Pons (tissue), 1 donor: Measurements from ENCODE around the gene ZNF287.
"Not testable (repeated sequence)": the region's sequence is repeated elsewhere in the genome, so short reads cannot be mapped to it uniquely, and the experiment has no call there.

ENCODE experiments used
- DNase-seq: peaks from one replicate; pipeline ENCODE4 v3.0.0-alpha.2; 2016; ENCODE audit warnings: low spot score

ZNF287 gene

DNA sequence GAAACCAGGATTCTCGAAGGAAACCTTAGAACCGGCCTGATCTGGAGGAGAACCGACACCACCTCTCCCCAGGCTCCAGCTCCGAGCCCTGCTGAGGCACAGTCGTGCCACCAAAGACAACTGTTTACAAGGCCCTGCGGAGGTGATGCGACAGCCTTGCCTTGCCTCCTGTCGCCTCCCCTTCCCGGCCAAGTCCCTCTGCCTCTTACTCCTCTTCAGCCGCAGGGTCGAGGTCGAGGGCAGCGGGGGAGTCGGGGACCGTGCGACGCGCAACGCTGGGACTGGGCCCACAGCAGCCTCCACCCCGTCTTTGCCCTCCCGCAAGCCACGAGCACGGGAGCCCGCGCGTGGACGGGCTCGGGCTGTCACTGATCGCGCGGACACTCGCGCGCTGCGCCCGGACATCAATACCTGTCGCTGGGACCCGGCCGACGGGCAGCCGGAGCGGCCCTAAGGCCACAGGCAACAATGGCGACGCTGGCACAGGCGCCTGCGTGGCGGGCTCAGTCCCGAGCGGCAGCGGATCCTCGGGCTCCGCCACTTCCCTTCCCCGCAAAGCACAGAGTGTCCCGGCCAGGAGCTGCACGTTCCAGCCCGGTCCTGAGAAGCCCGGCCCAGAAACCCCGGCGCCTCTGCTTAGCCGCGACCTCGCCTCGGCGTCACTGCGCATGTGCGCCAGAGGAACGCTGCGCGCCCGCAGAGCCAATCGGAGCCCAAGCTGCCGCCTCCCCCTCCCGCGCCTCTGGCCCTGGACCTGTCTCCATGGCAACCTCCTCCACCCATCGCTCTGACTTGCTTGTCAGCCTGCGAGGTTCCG is at the start of gene ZNF287:
ZNF287 (minus strand) TSS at position 664 of the 817 bp plus-strand sequence. CDS start 1,473 bp downstream, outside the sequence.
- peak; percentile 94 for DNase-seq

DNA sequence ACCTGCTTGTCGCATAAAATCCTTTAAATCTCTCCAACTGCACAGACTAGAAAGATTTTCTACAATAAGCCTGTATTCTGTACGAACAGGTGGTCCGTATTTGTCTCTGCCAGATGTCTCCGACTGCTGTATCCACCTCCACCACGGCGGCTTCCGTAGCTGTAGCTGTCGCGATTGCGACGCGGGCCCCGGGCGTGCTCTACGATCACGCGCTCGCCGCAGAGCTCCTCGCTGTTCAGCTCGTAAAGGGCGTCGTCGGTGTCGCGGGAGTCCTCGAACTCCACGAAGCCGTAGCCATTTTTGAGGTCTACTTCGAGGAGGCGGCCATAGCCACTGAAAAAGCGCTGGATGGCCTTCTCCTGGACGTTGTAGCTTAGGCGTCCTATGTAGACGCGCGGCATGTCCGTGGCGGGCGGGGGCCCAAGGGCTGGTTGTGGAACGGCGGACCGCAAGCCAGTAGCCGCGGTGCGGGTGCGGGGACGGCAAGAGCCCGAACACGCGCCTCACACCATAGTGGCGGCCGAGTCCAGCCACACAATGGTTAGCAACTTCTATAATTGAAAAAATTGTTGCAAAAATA is 48.6 kb upstream of the ZNF287 start:
- DNase-seq, result no peak

- no peak for DNase-seq
Observed at GRCh38 chr17:16599537-16599936, 30.5 kb upstream of the ZNF287 start.

DNA sequence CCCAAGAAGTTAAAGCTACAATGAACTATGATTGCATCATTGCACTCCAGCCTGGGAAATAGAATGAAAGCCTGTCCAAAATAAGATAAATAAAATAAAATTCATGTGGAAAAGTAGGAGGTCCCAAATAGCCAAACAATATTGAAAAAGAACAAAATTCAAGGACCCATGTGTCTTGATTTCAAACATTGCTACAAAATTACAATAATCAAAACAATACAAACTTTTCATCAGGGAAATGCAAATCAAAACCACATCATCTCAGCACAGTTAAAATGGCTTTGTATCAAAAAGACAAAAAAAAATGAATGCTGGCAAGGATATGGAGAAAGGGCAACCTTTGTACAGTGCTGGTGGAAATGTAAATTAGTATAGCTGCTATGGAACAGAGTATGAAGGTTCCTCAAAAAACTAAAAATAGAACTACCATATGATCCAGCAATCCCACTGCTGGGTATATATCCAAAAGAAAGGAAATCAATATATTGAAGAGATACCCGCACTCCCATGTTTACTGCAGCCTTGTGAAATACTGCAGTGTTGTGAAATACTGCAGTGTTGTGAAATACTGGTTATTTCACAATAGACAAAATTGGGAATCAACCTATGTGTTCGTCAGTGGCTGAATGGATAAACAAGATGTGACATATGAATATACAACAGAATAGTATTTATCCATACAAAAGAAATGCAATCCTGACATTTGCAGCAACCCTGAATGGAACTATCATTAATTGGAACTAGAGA is 24.5 kb upstream of the ZNF287 start:
- peak; percentile 19 for DNase-seq

GRCh38 chr17:16589097-16589969 is 20.3 kb upstream of the ZNF287 start:
- peak; percentile 90 for DNase-seq

GRCh38 chr17:16585796-16586195 is 16.8 kb upstream of the ZNF287 start:
- peak; percentile 15 for DNase-seq

DNA sequence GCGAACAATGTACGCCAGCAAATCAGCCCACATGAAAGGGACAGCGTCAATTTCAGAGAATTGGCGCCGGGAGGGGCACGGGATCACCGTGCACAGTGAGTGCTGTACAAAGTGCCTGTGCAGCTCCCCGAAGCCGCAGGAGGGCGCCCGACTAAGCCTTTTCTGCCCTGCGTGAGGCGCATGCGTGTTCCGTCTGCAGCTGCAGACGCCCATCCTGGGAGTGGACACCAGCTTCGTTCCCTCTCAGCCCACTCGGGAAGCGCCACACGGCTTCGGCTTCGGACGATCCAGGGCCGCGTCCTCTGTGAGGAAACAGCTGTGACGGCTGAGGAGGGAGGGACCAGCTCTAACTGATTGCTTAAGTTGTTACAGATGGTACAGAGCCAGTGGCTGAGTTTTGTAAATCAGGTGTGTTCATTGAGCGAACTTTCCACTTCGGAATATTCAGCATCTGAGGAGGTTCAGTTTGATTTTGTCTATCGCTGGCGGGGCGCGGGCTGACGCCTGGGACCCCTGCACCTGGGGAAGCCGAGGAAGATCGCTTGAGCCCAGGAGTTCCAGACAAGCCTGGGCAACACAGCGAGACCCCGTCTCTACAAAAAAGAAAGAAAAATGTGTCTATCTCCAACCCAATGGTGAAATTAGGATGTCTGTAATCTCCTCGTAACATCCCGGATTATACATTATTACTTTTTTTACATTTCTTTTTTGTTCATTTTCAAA is 15.4 kb upstream of the ZNF287 start:
- peak; percentile 93 for DNase-seq

- no peak for DNase-seq
Observed at GRCh38 chr17:16583781-16584180, 14.8 kb upstream of the ZNF287 start.

GRCh38 chr17:16573466-16573865 is 4.5 kb upstream of the ZNF287 start:
- DNase-seq, result no peak

- no peak for DNase-seq
Observed at GRCh38 chr17:16569358-16569712, 331 bp upstream of the ZNF287 start.

GRCh38 chr17:16552637-16553045 is 16.4 kb downstream of the ZNF287 start:
- no peak for DNase-seq

- DNase-seq, result no peak
Observed at GRCh38 chr17:16551878-16552636, 16.9 kb downstream of the ZNF287 start.

DNA sequence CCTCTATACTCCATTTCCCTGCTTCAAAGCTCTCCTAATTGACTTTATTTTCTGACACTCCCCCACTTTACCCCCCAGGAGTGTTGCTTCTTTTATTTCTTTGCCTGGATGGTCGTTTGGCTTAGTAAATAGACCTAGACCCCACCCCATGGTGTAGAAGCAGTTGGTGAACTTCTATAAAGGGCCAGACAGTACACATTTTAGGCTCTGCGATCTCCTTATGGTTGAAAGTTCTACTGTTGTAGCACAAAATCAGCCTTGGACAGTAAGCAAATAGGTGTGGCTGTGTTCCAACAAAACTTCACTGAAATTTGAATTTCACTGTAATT is 31.9 kb downstream of the ZNF287 start:
- DNase-seq, result no peak

DNA sequence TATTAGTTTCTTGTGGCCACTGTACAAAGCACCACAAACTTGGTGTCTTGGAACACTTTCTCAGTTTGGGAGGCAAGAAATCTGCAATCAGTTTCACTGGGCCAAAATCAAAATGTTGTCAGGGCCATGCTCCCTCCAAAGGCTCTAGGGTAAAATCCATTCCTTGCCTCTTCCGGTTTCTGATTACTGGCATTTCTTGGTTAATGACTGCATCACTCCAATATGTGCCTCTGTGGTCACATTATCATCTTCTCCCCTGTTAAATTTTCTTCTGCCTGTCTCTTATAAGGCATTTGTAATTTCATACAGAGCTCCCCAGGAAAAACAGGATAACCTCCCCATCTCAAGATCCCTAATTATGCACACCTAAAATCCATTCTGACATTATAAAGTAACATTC is 34.8 kb downstream of the ZNF287 start:
- no peak for DNase-seq

DNA sequence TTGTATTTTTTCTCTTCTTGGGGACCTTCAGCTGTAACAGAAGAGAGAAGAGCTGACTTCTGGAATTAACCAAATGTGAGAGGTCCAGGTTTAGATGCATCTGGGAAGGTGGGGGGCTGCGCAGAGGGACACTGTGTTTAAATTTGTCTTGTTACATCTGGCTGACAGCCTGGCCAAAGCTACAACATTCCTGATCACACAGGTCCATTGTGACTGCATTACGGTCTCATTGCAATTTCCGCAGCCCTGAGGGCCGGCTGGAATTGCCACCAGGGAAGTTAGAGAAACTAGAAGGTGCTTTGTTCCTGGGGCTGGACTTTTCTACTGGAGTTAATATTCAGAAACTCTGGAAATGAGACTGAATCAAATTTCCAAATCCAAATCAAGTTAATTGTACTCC is 39.1 kb downstream of the ZNF287 start:
- no peak for DNase-seq

- DNase-seq, result no peak
Observed at GRCh38 chr17:16527298-16527697, 41.7 kb downstream of the ZNF287 start.

DNA sequence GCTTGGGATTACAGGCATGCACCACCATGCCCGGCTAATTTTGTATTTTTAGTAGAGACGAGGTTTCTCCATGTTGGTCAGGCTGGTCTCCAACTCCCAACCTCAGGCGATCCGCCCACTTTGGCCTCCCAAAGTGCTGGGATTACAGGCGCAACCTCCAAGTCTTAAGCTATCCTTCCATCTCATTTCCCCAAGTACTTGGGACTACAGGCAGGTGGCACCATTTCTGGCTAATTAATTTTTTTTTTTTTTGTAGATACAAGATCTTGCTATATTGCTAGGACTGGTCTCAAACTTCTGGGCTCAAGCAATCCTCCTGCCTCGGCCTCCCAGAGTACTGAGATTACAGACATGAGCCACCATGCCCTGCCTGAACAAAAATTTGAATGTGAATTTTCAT is 43.4 kb downstream of the ZNF287 start:
- DNase-seq, result not testable (repeated sequence)

DNA sequence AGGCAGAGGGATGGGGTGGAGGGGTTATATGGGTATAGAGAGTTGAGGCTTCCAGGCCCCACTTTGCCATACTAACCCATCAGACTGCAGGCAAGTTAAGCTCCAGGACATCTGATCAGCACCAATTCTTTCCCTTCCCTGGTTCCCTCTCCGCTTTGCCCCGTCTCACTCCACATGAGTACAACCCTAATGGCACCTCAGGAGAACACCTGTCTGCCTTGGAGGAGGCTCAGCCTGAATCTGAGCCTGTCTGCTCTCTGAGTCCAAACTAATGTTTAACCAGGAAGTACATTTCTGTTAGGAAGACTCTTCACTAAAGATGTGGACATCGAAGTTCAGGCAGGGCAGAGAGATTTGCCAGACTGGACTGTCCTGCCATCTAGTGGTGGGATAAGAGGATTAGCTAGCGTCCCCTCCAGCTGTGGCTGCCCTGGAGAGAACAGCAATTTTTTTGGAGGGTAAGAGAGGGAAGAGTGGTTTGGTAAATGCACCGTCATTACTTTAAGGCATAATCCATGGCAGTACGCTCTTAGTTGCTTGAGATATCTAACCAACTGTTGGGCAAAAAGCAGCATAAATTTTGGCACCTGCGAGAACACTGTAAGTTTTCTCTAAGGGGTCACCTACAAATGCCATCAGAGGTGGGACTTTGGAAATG is 47.8 kb downstream of the ZNF287 start:
- peak; percentile 94 for DNase-seq

DNA sequence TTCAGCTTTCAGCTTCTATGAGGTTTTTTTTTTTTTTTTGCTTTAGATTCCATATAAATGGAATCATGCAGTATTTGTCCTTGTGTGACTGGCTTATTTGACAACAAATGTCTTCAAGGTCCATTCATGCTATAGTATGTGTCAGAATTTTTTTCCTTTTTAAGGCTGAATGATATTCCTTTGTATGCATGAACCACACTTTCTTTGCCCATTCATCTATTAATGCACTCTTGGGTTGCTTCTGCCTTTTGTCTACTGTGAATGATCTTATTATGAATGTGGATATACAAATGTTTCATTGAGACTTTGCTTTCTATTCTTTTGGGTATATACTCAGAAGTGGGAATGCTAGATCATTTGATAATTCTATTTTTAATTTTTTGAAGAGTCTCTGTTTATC is 50.0 kb downstream of the ZNF287 start:
- peak; percentile 16 for DNase-seq

GRCh38 chr17:16517477-16517876 is 51.5 kb downstream of the ZNF287 start:
- no peak for DNase-seq
